HG02870 (cell line): ENCODE measurements around the gene TMEM88.

Experiments used
- ATAC-seq: cut with Tn5 transposase; IDR thresholded peaks from one replicate; pipeline ENCODE4 v1.9.1; 2021; ENCODE audit warnings: mild to moderate bottlenecking, moderate library complexity; ENCODE audit not compliant: unreplicated experiment

TMEM88 gene

DNA sequence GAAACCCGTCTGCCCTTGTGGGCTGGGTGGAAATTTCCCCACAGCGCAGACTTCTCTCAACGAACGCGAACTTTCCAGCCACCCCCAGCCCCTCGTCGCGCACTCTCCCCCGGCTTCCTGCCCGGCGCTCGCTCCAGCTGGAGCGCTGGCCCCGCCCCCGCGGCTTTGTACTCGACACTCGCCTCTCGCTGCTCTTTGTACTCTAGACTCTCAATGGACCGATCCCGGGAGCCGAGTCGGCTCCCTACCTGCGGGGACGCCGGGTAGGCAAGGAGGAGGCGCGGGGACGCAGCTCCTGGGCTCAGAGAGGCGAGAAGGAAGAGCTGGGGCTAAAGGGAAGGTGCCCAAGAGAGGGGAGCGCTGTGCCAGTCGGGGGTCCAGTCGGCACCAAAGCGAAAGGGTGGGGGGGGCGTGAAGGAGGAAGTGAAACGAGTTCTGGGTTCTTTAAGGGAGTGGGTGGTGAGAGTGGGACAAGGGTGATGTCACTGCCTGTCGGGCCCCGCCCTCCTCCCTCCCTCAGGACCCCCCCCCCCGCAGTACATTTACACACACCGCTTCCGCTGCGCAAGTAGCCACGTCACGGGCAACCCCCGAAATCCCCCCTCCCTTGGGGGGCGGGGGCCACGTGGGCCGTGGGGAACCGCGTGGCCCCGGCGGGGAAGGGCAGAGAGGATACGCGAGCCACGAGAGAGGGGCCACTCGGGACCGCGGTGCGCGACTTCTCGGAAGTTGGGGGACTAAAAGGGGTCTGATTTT, 11.2 kb upstream of the TMEM88 start:
- ATAC-seq: peak; percentile 29

DNA sequence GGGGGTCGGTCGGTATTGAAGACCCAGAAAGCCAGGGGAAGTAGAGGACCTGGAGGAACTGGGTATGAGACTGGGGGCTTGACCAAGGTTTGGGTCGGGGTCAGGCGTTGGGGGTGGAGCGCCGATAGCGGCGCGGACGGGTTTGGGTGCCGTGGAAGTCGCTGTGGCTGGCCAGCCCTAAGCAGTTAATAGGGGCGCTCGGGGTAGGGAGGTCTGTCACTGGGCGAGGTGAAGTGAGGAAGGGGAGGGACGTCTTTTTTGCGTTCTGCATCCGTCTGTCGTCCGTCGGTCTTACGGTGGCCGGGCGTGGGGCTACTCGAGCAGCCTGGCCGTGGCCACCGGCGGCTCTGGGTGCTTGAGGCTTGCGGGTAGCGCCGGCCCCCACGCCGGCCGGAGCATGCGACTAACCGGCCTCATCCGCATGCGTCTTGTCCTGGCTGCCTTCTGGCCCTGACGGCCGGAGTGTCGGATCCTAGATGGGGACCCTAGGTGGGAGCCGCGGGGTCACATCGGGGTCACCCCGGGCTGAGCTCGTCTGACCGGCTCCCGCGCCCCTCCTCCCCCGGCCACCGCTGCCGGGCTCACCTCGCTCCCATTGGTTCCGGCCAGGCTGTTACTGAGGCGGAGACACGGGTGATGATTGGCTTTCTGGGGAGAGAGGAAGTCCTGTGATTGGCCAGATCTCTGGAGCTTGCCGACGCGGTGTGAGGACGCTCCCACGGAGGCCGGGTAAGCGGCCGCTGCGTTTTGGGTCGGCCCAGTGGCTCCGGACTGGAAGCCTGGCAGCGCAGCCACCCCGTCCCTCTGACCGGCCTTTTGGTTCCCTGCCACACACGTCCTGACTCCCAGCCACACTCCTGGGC, 10.3 kb upstream of the TMEM88 start:
- peak; percentile 48 for ATAC-seq

DNA sequence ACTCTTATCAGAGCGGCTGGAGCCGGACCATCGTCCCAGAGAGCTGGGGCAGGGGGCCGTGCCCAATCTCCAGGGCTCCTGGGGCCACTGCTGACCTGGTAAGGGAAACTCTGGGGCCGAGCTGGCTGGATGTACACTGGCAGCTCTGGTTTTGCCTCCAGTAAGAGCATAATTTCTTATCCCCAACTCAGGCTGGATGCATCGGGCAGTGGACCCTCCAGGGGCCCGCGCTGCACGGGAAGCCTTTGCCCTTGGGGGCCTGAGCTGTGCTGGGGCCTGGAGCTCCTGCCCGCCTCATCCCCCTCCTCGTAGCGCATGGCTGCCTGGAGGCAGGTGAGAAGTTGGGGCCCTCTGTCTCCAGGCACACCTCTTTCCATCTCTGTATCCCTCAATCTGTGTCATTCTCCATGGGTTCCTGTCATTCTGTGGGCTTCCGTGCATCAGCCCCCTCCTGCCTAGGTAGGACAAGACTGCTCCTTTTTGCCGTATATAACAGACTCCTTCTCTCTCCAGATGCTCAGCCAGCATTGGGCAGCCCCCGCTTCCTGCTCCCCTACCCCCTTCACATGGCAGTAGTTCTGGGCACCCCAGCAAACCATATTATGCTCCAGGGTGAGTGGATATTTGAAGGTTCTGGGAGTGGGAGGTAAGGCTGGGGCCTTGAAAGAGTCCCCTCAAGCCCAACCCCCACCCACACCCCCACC, 9.4 kb upstream of the TMEM88 start:
- no peak for ATAC-seq

DNA sequence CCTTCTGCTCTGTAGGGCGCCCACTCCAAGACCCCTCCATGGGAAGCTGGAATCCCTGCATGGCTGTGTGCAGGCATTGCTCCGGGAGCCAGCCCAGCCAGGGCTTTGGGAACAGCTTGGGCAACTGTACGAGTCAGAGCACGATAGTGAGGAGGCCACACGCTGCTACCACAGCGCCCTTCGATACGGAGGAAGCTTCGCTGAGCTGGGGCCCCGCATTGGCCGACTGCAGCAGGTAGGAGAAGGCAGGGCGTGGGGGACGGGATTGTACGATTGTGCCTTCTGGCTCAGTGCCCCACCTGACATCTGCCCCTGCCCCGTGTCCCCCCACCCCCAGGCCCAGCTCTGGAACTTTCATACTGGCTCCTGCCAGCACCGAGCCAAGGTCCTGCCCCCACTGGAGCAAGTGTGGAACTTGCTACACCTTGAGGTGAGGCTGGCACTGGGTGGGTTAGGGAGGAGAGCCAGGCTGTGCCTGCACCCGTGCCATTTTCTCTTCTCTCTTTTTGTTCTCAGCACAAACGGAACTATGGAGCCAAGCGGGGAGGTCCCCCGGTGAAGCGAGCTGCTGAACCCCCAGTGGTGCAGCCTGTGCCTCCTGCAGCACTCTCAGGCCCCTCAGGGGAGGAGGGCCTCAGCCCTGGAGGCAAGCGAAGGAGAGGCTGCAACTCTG, 8.7 kb upstream of the TMEM88 start:
- no peak for ATAC-seq

DNA sequence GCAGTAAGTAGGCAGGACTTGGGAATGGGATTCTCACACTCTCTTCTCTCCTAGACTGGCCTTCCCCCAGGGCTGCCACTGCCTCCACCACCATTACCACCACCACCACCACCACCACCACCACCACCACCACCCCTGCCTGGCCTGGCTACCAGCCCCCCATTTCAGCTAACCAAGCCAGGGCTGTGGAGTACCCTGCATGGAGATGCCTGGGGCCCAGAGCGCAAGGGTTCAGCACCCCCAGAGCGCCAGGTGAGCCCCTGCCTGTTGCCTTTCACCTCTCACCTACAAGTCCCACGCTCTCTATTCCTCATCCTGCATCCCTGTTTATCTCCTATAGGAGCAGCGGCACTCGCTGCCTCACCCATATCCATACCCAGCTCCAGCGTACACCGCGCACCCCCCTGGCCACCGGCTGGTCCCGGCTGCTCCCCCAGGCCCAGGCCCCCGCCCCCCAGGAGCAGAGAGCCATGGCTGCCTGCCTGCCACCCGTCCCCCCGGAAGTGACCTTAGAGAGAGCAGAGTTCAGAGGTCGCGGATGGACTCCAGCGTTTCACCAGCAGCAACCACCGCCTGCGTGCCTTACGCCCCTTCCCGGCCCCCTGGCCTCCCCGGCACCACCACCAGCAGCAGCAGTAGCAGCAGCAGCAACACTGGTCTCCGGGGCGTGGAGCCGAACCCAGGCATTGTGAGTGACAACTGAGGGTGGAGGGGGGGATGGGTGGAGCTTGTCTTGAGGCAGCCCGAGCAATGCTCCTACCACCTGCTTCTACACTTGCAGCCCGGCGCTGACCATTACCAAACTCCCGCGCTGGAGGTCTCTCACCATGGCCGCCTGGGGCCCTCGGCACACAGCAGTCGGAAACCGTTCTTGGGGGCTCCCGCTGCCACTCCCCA, 7.9 kb upstream of the TMEM88 start:
- ATAC-seq: no peak

DNA sequence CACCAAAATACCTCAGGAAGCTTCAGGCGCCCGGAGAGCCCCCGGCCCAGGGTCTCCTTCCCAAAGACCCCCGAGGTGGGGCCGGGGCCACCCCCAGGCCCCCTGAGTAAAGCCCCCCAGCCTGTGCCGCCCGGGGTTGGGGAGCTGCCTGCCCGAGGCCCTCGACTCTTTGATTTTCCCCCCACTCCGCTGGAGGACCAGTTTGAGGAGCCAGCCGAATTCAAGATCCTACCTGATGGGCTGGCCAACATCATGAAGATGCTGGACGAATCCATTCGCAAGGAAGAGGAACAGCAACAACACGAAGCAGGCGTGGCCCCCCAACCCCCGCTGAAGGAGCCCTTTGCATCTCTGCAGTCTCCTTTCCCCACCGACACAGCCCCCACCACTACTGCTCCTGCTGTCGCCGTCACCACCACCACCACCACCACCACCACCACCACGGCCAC, 6.7 kb upstream of the TMEM88 start:
- ATAC-seq: no peak

DNA sequence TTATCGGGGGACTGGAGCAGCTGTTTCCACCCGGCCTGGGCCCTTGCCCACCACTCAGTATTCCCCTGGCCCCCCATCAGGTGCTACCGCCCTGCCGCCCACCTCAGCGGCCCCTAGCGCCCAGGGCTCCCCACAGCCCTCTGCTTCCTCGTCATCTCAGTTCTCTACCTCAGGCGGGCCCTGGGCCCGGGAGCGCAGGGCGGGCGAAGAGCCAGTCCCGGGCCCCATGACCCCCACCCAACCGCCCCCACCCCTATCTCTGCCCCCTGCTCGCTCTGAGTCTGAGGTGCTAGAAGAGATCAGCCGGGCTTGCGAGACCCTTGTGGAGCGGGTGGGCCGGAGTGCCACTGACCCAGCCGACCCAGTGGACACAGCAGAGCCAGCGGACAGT, 6.1 kb upstream of the TMEM88 start:
- ATAC-seq: no peak

DNA sequence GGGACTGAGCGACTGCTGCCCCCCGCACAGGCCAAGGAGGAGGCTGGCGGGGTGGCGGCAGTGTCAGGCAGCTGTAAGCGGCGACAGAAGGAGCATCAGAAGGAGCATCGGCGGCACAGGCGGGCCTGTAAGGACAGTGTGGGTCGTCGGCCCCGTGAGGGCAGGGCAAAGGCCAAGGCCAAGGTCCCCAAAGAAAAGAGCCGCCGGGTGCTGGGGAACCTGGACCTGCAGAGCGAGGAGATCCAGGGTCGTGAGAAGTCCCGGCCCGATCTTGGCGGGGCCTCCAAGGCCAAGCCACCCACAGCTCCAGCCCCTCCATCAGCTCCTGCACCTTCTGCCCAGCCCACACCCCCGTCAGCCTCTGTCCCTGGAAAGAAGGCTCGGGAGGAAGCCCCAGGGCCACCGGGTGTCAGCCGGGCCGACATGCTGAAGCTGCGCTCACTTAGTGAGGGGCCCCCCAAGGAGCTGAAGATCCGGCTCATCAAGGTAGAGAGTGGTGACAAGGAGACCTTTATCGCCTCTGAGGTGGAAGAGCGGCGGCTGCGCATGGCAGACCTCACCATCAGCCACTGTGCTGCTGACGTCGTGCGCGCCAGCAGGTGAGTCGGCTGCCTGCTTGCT, 5.6 kb upstream of the TMEM88 start:
- no peak for ATAC-seq

DNA sequence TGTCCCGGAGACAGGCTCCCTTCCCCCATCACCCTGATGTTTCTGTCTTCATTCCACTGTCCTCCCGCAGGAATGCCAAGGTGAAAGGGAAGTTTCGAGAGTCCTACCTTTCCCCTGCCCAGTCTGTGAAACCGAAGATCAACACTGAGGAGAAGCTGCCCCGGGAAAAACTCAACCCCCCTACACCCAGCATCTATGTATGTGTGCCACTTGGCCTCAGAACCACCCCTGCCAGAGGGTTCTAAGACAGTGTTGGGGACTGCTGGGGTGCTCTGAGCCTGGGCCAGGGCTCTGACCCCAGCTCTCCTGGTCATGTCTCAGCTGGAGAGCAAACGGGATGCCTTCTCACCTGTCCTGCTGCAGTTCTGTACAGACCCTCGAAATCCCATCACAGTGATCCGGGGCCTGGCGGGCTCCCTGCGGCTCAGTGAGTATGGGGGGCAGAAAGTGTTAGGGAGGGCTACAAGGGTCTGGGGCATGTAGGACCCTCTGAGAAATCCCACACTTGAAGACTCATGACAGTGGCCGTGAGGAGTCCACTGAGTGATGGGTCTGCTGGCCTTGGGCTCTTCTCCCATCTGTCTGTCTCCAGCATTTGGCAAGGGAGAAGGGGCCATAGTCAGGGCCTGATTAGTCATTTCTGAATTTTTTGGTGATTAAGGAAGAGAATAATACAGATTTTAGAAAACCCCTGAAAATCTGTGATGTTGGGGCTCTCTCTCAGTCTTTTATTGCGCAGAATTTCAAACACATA, 4.9 kb upstream of the TMEM88 start:
- ATAC-seq: no peak

DNA sequence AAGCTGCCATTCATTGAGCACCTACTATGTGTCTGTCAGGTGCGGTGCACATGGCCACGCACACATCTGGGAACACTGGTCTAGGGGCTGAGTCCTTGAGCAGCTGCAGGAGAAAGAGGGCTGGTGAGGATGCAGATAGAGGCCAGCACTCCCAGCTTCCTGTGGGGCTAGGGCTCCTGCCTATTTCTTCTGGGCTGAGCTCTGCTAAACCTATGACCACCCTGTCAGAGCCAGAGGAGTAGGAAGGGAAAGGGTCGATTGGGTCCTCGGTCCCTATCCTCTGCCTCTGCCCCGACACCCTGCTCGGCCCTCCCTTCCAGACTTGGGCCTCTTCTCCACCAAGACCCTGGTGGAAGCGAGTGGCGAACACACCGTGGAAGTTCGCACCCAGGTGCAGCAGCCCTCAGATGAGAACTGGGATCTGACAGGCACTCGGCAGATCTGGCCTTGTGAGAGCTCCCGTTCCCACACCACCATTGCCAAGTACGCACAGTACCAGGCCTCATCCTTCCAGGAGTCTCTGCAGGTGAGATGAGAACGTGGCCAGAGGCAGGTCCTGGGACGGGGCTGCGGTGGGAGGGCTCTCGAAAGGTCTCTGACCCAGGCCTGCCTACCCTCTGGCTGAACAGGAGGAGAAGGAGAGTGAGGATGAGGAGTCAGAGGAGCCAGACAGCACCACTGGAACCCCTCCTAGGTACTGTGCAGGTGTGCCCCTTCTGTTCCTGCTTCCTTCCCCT, 4.0 kb upstream of the TMEM88 start:
- ATAC-seq: no peak

DNA sequence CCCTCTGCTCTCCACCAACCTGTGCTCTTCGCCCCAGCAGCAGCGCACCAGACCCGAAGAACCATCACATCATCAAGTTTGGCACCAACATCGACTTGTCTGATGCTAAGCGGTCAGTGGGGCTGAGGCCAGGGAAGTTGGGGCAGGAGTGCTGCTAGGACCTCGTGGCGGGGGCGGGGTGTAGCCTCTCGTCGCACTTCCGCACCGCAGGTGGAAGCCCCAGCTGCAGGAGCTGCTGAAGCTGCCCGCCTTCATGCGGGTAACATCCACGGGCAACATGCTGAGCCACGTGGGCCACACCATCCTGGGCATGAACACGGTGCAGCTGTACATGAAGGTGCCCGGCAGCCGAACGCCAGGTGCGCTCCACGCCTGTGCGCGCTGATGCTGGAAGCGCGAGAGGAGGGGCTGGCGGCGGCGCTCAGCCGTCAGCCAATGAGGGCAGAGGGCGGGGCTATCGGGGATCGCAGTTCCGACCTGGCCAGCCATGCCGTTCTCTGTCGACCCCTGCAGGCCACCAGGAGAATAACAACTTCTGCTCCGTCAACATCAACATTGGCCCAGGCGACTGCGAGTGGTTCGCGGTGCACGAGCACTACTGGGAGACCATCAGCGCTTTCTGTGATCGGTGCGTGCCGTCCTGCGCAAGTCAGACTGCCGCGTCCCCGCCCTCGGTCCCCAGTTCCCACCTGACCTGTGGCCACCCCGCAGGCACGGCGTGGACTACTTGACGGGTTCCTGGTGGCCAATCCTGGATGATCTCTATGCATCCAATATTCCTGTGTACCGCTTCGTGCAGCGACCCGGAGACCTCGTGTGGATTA, 3.2 kb upstream of the TMEM88 start:
- ATAC-seq: peak; percentile 84

DNA sequence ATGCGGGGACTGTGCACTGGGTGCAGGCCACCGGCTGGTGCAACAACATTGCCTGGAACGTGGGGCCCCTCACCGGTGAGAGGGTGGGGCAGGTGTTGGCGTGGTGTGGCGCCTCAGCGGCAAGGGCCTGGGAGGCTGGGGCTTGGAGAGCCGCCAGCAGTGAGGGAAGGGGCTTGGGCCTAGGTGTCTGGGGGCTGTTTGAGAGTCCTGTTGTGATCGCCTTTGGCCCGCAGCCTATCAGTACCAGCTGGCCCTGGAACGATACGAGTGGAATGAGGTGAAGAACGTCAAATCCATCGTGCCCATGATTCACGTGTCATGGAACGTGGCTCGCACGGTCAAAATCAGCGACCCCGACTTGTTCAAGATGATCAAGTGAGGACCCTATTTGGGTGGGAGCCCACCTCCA, 2.6 kb upstream of the TMEM88 start:
- ATAC-seq: no peak

DNA sequence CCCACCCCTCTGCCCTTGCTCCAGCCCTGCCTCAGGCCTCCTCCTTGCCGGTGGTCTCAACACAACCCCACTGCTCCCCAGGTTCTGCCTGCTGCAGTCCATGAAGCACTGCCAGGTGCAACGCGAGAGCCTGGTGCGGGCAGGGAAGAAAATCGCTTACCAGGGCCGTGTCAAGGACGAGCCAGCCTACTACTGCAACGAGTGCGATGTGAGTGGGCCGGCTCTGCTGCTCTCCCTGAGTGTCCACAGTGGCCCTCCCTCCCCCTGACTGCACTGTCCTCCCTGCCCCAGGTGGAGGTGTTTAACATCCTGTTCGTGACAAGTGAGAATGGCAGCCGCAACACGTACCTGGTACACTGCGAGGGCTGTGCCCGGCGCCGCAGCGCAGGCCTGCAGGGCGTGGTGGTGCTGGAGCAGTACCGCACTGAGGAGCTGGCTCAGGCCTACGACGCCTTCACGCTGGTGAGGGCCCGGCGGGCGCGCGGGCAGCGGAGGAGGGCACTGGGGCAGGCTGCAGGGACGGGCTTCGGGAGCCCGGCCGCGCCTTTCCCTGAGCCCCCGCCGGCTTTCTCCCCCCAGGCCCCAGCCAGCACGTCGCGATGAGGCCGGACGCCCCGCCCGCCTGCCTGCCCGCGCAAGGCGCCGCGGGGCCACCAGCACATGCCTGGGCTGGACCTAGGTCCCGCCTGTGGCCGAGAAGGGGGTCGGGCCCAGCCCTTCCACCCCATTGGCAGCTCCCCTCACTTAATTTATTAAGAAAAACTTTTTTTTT, 1.8 kb upstream of the TMEM88 start:
- ATAC-seq: no peak

DNA sequence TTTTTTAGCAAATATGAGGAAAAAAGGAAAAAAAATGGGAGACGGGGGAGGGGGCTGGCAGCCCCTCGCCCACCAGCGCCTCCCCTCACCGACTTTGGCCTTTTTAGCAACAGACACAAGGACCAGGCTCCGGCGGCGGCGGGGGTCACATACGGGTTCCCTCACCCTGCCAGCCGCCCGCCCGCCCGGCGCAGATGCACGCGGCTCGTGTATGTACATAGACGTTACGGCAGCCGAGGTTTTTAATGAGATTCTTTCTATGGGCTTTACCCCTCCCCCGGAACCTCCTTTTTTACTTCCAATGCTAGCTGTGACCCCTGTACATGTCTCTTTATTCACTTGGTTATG, 1.2 kb upstream of the TMEM88 start:
- no peak for ATAC-seq

DNA sequence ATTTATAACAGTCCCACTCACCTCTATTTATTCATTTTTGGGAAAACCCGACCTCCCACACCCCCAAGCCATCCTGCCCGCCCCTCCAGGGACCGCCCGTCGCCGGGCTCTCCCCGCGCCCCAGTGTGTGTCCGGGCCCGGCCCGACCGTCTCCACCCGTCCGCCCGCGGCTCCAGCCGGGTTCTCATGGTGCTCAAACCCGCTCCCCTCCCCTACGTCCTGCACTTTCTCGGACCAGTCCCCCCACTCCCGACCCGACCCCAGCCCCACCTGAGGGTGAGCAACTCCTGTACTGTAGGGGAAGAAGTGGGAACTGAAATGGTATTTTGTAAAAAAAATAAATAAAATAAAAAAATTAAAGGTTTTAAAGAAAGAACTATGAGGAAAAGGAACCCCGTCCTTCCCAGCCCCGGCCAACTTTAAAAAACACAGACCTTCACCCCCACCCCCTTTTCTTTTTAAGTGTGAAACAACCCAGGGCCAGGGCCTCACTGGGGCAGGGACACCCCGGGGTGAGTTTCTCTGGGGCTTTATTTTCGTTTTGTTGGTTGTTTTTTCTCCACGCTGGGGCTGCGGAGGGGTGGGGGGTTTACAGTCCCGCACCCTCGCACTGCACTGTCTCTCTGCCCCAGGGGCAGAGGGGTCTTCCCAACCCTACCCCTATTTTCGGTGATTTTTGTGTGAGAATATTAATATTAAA, 638 bp upstream of the TMEM88 start:
- ATAC-seq: no peak

DNA sequence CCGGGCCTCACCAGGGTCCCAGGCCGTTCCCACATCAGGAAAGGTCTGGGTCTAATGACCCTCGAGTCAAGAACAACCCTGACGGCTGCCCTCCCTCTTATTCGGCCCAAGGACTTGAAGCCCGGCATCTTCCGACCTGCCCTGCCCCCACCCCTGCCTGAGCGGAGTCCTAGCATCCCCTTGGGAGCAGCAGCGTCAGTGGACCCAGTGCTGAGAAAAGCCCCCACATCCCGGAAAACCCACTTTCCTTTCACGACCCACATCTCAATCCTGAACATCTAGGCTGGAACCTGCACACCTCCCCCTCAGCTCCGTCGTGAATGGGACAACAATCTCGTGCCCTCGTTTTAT, 769 bp downstream of the TMEM88 start:
- no peak for ATAC-seq
